GM19395 (cell line): ENCODE data around the gene RTN1.

Experiments used
- ATAC-seq: cut with Tn5 transposase; IDR thresholded peaks from one replicate; pipeline ENCODE4 v1.9.1; 2021; ENCODE audit warnings: mild to moderate bottlenecking, moderate library complexity; ENCODE audit not compliant: unreplicated experiment

RTN1 gene

DNA sequence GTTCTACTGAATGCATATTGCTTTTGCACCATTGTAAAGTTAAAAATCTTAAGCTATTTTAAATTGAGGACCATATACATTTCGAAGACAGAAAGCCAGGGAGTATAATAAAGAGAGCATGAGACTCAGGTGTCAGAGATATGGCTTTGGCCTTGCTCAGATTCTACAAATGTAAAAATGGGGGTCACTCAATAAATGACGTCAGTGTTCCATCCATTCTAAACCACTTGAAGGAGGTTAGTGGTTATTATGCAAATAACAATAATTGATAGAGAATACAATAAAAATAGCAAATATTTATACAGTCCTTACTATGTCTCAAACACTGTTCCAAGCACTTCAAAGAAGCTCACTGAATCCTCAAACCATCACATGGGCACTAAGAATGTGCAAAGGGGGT lies 20.1 kb downstream of the RTN1 start:
- ATAC-seq, result no peak

DNA sequence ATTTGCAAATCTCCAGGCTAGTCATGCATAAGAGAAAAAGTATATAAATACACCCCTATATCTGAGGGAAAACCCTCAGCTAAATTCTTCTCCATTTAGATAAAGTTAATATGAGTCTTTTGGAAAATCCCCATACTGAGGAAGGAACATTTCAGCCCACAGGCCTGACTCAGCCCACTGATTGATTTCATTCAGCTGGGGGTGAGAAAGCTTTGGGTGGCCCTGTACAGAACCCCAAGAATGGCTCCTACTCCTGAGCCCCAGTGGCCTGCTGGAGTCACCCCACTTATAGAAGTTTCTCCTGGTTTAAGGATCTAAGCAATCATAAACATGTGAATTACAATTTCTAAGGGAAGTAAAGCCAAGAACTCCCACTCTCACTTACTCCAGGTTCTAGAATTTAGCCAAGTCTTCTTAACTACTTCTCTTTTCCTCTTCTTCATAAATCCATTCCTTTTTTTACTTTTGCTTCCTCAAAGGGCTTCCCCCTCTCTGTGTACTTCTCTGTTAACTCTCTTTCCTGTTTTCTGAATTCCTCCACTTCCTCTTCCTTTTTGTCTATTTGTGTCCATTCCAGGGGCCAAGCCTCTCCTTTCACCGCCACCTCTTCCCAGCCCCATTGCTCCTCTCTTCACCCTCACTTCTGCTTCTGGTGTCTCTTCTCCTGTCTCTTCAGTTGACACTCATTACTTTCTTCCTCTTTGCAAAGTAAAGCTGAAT lies 21.0 kb downstream of the RTN1 start:
- no peak for ATAC-seq

DNA sequence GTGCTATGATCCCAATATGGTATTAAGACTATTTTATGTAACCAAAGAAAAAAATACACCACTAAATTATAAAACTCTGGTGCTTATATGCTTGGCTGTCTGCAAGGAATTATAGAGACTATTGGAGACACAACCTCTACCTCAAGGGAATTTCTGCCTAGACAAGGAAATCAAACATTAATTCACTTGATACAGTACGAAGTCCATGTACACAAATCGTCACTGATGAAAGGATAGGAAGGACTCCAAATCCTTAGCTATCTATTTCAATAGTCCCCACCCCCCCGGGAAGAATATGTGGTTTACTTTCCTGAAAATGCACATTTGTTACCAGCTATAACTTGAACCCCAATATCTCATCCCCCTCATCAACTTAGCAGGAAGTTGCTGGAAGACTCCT lies 21.9 kb downstream of the RTN1 start:
- no peak for ATAC-seq

DNA sequence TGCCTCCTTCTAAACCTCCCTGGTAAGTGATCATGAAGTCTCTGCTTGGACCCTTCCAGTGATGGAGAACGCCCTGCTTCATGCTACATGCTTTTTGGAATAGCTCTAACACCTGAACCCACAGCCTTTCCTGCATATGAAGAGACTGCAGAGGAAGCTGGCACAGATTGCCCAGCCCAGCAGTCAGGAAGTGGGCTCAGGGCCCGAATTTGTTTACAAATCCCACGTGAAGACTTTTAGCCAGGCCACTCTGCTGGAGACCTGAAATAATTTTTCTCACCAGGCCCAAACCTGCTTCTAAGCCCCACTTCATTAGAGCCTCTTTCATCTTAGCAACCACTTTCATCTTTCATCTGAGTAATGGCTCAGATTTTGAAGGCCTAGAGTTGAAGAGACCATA lies 22.9 kb downstream of the RTN1 start:
- ATAC-seq, result no peak

DNA sequence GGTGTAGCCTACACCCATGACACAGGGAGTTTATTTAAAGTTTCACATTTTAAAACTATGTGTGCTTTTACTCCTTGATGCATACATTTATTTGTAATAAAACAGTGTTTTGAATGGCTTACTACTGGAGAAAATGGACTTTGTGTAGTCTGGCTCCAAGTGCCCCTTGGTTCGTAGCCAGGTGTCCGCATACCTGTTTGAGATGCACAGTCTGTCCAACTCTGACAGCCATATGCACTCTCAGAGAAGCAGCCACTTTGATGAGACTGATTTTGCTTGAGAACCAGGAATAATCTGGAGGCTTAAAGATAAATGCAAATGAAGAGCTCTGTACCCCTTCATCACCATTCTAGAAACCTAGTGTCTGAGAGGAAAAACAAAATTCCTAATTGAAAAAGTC lies 24.0 kb downstream of the RTN1 start:
- ATAC-seq, result no peak

DNA sequence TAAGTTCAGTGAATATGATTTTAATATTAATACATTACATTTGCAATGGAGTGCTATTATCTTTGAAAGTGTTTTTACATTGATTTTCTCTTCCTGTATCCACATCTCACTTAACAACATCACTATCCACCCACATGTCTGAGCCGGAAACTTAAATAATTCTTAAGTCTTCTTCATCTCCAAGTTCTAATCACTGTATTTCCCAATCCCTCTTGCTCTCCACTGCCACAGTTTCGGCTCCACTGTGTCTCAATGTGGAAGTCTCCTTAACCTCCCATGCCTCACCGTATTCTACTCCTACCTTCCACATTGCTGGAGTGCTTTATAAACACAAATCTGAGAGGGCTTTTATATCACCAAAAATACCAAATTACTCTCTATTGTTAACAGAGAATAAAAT lies 25.3 kb downstream of the RTN1 start:
- ATAC-seq, result no peak

DNA sequence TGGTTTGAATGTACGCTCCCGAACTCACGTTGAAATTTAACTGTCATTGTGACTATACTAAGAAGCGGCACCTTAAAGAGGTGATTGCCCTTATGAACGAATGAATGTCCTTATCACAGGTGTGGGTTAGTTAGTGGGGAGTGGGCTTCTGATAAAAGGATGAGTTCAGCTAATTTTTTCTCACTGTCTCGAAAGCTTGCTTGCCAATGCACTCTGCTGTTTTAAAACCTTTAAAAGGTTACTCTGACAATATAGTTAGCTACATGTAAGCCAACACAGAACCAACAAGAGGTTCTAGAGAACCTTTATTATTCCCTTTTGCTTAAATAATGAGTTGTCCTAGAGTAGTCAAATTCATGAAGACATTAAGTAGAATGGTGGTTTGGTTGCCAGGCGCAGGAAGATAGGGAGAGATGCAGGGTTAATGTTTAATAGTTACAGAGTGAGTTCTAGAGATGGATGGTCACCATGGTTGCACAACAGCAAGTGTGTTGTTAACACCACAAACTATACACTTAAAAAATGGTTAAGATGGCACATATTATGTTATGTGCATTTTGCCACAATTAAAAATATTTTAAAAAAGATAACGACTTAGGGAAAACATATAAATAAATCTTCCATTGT lies 26.3 kb downstream of the RTN1 start:
- no peak for ATAC-seq

DNA sequence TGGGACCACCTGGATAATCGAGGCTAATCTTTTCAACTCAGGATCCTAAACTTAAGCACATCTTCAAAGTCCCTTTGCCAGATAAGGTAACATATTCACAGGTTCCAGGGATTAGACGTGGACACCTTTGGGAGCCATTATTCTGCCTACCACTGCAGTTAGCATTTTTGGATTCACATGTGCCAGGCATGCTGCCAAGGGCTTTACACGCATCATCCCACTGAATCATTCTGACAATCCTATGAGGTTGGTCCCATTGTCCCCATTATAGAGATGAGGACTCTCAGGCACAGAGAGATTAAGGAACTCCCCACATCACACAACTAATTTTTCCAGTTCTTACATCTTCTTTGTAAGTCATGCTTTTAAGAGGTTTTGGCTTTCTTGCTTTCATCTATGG lies 34.5 kb downstream of the RTN1 start:
- no peak for ATAC-seq

DNA sequence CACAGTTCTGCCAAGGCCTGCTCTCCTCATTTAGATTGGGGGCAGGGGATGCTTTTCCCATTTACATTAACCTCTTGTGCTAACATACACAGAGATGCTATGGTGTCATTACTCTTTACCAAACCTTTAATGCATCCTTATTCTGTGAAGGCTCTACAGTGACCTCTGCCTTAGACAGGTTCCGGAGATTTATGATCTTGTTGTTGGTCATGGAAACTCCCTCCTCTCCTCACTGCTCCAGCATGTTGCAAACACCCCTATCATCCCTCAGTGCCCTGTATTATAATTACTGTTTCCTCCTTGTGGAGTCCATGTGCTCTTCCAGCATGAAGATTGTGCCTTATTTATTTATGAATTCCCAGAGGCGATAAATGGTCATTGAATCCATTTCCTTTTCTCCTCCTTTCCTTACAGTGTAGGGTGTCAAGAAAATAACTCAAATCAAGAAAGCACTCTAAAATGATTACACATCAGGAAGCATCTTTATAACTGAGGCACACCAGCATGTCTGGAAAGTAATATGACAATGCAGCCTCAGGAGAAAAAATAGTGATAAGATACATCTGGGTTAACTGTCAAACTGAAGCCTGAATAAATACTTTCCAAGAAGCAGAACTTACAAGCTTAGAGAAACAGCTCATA lies 37.8 kb downstream of the RTN1 start:
- no peak for ATAC-seq

DNA sequence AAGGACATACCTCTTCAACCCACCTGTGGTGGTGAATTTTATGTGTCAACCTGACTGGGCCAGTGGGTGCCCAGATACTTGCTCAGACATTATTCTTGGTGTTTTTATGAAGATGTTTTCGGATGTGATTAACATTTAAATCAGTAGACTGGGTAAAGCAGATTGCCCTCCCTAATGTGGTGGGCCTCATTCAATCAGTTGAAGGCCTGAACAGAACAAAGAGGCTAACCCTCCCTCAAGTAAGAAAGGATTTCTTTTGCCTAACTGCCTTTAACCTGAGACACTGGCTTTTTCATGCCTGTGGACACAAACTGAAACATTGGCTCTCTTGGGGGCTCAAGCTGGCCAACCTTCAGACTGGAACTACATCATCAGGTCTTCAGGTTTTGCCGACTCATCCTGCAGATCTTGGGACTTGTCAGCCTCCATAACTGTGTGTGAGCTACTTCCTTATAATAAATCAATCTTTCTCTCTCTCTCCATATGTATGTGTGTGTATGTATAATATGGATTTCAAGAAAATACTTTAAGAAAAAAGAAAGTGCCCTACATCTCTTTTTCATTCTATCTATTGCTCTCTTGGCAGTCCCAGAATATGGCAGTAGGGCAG lies 39.4 kb downstream of the RTN1 start:
- ATAC-seq, result no peak

DNA sequence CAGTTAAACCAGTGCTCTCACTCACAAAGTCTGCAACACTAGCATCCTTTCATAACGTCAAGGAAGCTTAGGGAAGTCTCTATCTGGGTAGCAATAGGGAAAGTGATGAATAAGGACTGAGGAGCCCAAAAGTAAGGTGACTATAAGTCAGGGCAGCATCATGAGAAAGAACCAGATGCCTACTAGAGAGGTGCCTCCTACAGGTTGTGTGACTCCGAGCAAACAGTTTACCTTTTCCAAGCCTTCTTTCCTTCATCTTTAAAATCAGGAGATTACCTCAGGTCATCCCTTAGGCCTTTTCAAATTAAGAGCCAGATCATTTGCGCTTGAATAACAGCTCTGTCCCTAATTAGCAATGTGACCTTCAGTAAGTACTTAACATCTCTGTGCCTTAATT lies 40.2 kb downstream of the RTN1 start:
- no peak for ATAC-seq

DNA sequence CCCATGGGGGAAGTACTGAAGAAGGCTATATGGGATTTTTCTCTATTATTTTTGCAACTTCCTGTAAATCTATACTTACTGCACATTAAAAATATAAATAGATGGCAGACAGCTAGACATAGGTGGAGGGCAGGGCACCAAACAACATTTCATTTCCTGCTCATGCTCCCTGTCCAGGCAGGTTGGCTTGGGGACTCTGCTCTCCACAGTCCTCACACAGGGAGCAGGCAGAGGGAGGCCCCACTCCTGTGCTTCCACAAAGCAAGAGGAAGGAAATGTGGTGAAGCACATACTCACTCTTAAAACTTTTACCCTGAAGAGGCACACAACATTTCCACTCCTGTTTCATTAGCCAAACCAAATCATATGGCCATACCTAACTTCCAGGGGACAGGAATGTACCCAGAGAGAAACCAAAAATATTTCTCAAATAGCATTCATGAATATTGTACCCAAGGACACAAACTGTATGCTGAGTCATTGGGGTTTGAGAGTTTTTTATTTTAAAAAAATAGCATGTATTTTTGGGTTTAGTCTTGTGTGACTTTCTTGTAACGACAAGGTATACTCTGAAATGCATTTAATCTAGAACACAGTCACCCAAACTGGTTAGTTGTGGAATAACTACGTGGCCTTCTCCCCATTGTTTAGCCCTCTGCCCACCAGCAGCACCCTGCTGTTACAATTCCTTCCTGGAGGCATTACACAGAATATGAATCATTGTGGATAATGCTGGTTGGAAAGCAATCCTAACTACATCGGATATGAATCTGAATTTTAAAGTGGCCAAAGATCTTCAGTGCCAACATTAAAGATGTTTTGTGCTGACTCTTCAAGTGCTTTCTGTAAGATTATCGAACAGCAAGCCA lies 40.9 kb downstream of the RTN1 start:
- ATAC-seq, result no peak

DNA sequence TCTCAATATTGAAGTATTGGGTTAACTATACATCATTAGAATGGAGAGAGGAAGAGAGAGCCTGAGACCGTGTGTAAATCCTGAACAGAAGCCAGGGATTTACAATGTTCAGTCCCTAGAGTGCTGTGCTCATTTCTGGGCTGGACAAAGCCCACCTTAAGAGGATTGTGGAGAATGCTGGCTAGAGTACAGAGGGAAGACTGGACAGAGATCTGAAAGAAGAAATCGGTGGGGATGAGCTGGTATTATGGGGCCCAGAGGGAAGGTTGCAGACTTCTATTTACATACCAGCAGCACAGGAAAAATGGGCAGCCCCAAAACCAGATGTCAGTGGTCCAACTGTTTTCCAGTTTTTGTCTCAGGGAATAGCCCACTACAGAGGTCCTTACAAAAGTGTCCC lies 42.3 kb downstream of the RTN1 start:
- no peak for ATAC-seq

DNA sequence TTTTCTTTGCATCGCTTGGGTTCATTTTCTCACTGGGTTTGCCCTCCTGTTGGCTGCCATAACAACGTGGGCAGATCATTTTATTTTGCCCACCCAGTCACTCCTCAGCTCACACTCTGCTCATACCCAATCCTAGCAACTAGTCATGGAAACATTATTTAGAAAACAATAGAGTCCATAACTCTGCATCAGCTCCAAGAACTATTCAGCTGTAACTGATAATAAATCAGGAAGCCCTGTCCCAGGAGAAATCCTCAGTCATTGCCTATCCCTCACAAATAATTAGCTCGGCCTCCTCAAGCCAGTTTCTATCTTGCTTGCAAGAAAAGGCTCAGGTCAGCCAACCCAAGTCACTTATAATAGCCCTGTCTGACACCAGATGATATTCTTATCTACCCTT lies 43.2 kb downstream of the RTN1 start:
- no peak for ATAC-seq

DNA sequence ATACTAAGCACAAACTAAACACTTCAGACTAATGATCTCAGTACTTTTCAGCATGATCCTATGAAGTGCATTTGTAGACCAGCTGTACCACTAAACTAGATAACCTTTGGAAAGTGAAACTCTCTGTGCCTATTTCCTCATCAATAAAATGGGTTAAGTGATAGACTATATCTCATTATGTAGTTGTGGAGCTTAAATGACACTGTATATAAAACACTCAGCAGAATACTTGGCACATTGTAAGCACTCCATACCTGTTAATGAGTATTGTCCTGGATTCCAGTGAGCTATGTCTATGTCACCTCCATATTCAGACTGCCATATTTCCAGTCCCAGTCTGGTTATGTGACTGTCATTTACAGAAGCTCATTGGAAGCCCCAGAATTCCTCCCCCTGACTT lies 44.4 kb downstream of the RTN1 start:
- ATAC-seq, result no peak

DNA sequence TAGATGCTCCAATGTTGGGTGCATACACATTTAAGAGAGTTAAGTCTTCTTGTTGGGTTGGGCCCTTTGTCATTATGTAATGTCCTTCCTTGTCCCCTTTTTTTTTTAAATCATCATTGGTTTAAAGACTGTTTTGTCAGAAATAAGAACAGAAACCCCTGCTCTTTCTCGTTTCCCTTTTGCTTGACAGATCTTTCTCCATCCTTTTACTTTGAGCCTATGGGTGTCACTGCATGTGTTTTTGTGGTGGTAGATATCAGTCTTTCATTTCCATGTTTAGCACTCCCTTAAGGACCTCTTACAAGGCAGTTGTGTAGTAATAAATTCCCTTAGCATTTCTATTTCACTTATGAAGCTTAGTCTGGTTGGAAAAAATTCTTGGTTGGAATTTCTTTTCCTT lies 47.4 kb downstream of the RTN1 start:
- peak; percentile 80 for ATAC-seq

DNA sequence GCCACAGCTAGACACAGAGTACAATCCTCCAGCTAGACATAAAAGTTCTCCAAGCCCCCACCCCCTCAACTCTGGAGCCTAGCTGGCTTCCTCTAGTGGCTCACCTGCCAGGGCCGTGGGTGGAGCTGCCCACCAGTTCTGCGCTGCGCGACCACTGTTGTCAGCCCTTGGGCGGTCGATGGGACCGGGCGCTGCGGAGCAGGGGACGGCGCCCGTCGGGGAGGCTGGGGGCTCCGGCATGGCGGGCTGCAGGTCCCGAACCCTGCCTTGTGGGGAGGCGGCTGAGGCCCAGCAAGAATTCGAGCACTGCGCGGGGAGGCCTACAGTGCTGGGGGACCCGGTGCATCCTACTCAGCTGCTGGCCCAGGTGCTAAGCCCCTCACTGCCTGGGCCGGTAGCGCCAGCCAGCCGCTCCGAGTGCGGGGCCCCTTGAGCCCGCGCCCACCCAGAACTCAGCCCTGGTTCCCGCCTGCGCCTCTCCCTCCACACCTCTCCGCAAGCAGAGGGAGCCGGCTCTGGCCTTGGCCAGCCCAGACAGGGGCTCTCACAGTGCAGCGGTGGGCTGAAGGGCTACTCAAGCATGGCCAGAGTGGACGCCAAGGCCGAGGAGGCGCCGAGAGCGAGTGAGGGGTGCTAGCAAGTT lies 51.0 kb downstream of the RTN1 start:
- no peak for ATAC-seq

DNA sequence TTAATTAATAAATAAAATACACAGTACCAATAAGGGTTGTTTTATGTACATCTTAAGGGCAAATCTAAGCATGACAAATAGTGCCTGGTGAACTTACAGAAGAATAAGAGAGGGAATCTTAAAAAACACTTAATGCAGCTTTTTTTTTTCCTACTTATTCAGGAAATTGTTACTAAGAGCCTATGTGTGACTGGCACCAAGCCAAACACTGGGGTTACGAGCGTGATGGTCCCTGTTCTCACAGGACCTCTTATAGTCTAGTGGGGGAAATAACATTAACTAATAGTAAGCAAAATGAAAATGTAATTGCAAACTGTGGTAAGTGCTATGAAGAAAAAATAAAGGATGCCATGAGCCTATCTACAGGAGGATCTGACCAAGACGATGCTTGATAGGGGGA lies 53.6 kb downstream of the RTN1 start:
- no peak for ATAC-seq

DNA sequence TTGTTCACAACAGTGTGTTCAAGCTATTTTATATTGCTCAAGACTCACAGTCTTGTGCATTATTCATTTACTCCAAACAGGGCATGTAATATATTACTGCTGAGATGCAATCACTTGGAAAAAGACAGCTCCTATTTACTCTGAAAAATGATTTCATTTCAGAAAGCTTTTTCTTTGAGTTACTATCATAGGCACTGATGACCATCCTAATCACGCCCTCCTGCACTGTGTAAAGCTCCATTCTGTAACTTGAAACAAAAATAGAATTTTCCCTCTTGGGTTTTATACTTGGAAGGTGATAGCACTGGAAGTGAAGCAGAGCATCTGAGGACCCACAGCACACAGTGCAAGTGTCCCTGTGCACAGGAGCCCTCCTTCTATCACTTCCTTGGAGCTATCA lies 55.6 kb downstream of the RTN1 start:
- ATAC-seq, result no peak

DNA sequence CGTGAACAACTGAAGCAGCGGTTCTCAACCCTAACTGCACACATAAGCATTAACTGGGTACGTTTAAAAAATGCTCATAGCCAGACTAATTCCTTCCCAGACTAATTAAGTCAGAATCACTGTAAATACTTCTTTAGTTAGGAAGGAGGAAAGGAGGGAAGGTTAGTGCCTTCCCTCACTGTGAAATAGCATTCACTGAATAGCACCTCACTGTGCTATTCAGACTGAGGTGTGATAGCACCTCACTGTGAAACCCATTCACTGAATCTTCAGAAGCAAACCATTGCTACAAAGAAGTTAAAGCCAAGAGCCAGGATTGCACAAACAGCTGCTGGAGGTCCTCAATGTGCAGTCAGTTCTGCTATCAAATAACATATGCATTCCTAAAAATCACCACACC lies 58.8 kb downstream of the RTN1 start:
- no peak for ATAC-seq

DNA sequence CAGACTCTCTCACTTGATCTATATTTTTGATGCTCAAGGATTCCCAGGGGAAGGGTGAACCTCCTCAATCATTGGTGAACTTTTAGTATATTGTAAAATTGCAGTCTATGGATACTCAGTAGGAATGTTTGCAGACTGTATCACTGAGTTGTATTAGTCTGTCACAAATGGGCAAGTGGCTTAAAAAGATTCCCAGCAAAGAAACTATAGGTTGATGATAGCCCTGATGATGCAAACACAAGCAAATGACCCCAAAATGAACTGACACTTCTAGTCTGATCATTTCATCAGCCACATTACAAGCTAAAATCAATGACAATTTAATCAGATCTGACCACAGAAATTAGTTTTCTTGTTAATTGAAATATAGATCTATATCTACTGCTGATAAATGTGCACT lies 59.5 kb downstream of the RTN1 start:
- no peak for ATAC-seq
